Esophagus muscularis mucosa (tissue), 4 donors: Measurements from ENCODE around the gene ARHGEF12. TPM values are rescaled to one million over a fixed set of nuclear protein-coding genes. Genes with fewer than 3 reads are reported as not detected.

ENCODE experiments used
- DNase-seq: peaks from one replicate; pipeline ENCODE4 v3.0.0-alpha.2; 2017; ENCODE audit errors: extremely low spot score
- H3K27ac ChIP-seq, 4 donors: fragments of 200-600 bp; sonication (generic); replicated peaks in 1 of 4; 1 replicate in 3 of 4; 2 replicates in 1 of 4; pipeline ENCODE4 v1.5.1; 2016 to 2019; ENCODE audit warnings: mild to moderate bottlenecking in 1 of 4
- H3K27me3 ChIP-seq, 4 donors: fragments of 200-600 bp; sonication (generic); one replicate each; pipeline versions ENCODE4 v1.5.1 to v1.6.0; 2016 to 2019
- H3K36me3 ChIP-seq, 4 donors: fragments of 200-600 bp; sonication (generic); one replicate each; pipeline ENCODE4 v1.5.1; 2016 to 2019
- H3K4me1 ChIP-seq, 4 donors: fragments of 200-600 bp; sonication (generic); one replicate each; pipeline ENCODE4 v1.5.1; 2016 to 2019
- H3K4me3 ChIP-seq, 4 donors: fragments of 200-600 bp; sonication (generic); 1 replicate in 2 of 4; 2 replicates in 2 of 4; pipeline ENCODE4 v1.5.1; 2016 to 2019; ENCODE audit warnings: mild to moderate bottlenecking in 4 of 4, moderate library complexity in 1 of 4
- H3K9me3 ChIP-seq, 4 donors: fragments of 200-600 bp; sonication (generic); 1 replicate in 3 of 4; 2 replicates in 1 of 4; pipeline ENCODE4 v1.5.1; 2016 to 2019
- CTCF ChIP-seq, 3 experiments: fragments of 200-600 bp in 2 of 3; fragments of 450-650 bp in 1 of 3; sonication (generic) in 2 of 3; IDR thresholded peaks; one replicate each; pipeline ENCODE4 v1.5.1; 2017 to 2019; ENCODE audit warnings: antibody characterized with exemption in 3 of 3, mild to moderate bottlenecking in 2 of 3, moderate library complexity in 1 of 3
- EP300 ChIP-seq: sonication (generic); formaldehyde crosslinking; IDR thresholded peaks from one replicate; pipeline ENCODE4 v1.6.1; 2017; ENCODE audit warnings: antibody characterized with exemption
- POLR2A ChIP-seq: fragments of 450-650 bp; IDR thresholded peaks from one replicate; pipeline ENCODE4 v1.6.1; 2017; ENCODE audit warnings: antibody characterized with exemption, moderate library complexity, mild to moderate bottlenecking, low read depth
- POLR2AphosphoS5 ChIP-seq, 2 donors: sonication (generic); formaldehyde crosslinking; IDR thresholded peaks; one replicate each; pipeline ENCODE4 v1.6.1; 2017; ENCODE audit warnings: antibody characterized with exemption in 2 of 2
- WGBS: methylation state at CpG from one replicate; pipeline ENCODE4 v1.1.5; 2018; 5-methylcytosine and 5-hydroxymethylcytosine counted together
- intact Hi-C: fragments of 100-400 bp; cut with DNase I; formaldehyde crosslinking; loops from one replicate; pipeline ENCODE4 v1.15.1; 2023
- total RNA-seq, 4 donors: library from RNA; depleted of rRNA; stranded (reverse); fragments of >200 nt; gene quantifications; one replicate each; pipeline versions ENCODE4 v1.1.0 to v1.2.1, GENCODE V29; 2016

Gene ARHGEF12
- total RNA-seq, 4 donors from 2014 or later = 89.1 to 118 (median 106) TPM

DNA sequence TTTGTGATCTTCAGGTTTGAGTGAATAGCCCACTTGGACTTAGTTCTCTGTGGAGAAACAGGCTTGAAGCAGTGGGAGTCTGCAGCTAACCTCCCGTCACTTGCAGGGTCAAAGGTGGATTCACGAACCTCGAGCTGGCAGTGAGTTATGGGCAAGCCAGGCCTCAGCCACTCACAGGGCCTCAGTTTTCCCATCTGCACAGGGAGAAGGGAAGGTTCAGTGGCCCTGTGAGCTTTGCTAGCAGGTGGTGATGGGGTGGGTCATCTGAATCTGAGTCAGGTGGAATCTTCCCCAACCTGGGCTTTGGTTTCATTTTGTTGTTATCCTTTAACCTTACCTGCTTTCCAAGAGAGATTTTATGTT, 88.7 kb downstream of the ARHGEF12 start:
- Histone ChIP-seq H3K4me1 (peaks cover 0 to 4% (median 2%) of the 10 kb centered on the region in 4 donors), H3K27ac (no peak overlapping the region), H3K36me3 (peaks cover 0 to 66% (median 35%) of the 10 kb centered on the region in 4 donors), H3K4me3 (no peak overlapping the region), H3K27me3 (no peaks in the 10 kb centered on the region), H3K9me3 (no peaks in the 10 kb centered on the region)
- TF ChIP-seq CTCF (IDR thresholded peaks at IDR 0.05) (no peak), POLR2AphosphoS5 (IDR thresholded peaks at IDR 0.05) (no peak), EP300 (no peak), POLR2A (no peak)
- 70% methylated on average over 3 of the region's 3 CpGs for WGBS
- intact Hi-C loops = no loop called here
- no peak for DNase-seq

DNA sequence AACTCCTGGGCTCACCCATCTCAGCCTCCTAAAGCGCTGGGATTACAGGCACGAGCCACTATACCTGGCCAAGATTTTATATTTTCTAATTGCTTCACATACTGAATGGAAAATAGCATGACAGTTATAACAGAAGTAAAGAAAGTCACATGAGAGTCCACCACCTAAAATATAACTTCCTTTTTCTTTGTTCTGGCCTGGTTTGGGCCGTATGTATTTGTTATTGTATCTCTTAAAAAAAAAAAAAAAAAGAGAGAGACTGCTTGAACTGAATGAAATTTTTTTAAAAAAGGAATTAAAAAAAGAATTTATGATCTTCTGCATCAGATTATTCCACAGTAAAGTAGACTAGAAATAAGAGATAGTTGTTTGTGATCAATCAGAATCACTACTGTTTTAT, 89.3 kb downstream of the ARHGEF12 start:
- intact Hi-C loops = no loop called here
- TF ChIP-seq CTCF (IDR thresholded peaks at IDR 0.05) (no peak), EP300 (no peak), POLR2AphosphoS5 (IDR thresholded peaks at IDR 0.05) (no peak), POLR2A (no peak)
- peaks cover 0 to 4% (median 2%) of the 10 kb centered on the region in 4 donors for H3K4me1 ChIP-seq
- WGBS = 76% methylated on average over 3 of the region's 3 CpGs
- peaks cover 0 to 69% (median 35%) of the 10 kb centered on the region in 4 donors for H3K36me3 ChIP-seq
- DNase-seq = no peak
- no peaks in the 10 kb centered on the region for H3K9me3 ChIP-seq
- H3K27me3 ChIP-seq = no peaks in the 10 kb centered on the region
- H3K27ac ChIP-seq = no peak overlapping the region
- H3K4me3 ChIP-seq = no peak overlapping the region

DNA sequence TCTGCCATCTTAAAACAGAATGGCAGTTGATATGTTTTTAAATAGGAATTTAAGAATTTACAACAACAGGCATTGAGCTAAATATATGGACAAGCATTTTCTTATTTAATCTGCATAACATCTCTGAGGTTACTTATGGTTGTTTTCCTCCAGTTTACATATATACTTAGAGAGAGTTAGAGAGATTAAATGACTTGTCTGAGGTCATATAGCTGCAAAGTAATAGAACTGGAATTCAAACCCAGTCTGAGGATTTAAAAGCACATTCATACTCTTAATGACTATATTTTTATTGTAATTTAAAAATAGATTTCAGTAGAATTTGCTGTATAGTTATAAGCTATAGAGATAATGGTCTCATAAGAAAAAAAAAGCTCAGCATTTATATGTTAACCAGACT, 93.9 kb downstream of the ARHGEF12 start:
- H3K4me3 ChIP-seq = no peak overlapping the region
- TF ChIP-seq EP300 (no peak), POLR2A (no peak), CTCF (IDR thresholded peaks at IDR 0.05) (no peak)
- no peaks in the 10 kb centered on the region for H3K27me3 ChIP-seq
- no peak for DNase-seq
- H3K36me3 ChIP-seq = peaks cover 0 to 38% (median 22%) of the 10 kb centered on the region in 4 donors
- peaks cover 13 to 19% (median 18%) of the 10 kb centered on the region in 4 donors for H3K4me1 ChIP-seq
- intact Hi-C loops = no loop called here
- no peaks in the 10 kb centered on the region for H3K9me3 ChIP-seq
- no peak overlapping the region for H3K27ac ChIP-seq

DNA sequence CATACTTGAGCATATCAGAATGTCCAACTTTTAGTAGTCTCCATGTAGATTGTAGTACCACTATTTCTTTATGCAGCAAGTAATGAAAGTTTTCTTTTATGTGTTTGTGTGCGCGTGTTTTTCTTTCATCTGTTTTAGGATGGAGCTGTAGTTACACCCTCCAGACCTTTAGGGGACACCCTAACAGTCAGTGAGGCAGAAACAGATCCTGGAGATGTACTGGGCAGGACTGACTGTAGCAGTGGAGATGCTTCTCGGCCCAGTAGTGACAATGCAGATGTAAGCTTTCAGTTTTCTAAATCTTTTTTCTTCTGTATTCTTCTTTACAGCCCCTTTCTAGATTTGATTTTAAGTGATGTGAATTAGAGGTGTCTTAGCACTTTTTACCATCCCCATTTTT, 95.4 kb downstream of the ARHGEF12 start:
- no peaks in the 10 kb centered on the region for H3K27me3 ChIP-seq
- DNase-seq = no peak
- intact Hi-C loops = loop anchor here (2.0 kb wide), 1 partner anchor 97 kb away; no protein-coding TSS in a partner anchor
- 82% methylated on average over 3 of the region's 3 CpGs for WGBS
- TF ChIP-seq CTCF (IDR thresholded peaks at IDR 0.05) = peak in 1 of 3 experiments; percentile 52
- no peak for TF ChIP-seq EP300
- peak overlapping the region in 1 of 4 donors; percentile 2 for H3K4me3 ChIP-seq
- H3K9me3 ChIP-seq = no peaks in the 10 kb centered on the region
- H3K36me3 ChIP-seq = peaks cover 0 to 34% (median 21%) of the 10 kb centered on the region in 4 donors
- peak overlapping the region; percentile 56 to 72 (median 64) for H3K27ac ChIP-seq
- H3K4me1 ChIP-seq = peaks cover 13 to 19% (median 18%) of the 10 kb centered on the region in 4 donors
